HepG2 (cell line): ENCODE data around the gene PBX2.

Experiments
- BHLHE40 ChIP-seq: IDR thresholded peaks from 2 replicates; pipeline ENCODE4 v1.6.1; 2011; ENCODE audit warnings: low read length, improper control_type of control experiment
- CTCF ChIP-seq: sonication (generic); formaldehyde crosslinking; IDR thresholded peaks from 2 replicates; pipeline ENCODE4 v1.5.0; 2020; ENCODE audit warnings: mild to moderate bottlenecking, missing genetic modification reagents, moderate library complexity
- ISX ChIP-seq: sonication (generic); formaldehyde crosslinking; conservative IDR thresholded peaks from 2 replicates; pipeline ENCODE4 v1.5.0; 2020; ENCODE audit warnings: missing genetic modification reagents
- NCOA1 ChIP-seq: sonication (generic); formaldehyde crosslinking; IDR thresholded peaks from 2 replicates; pipeline ENCODE4 v1.9.0; 2021; ENCODE audit warnings: missing genetic modification reagents
- POLR2AphosphoS5 ChIP-seq: IDR thresholded peaks from 2 replicates; pipeline ENCODE4 v1.6.1; 2012; ENCODE audit warnings: low read depth, low read length
- RBM22 ChIP-seq: fragments of 200-400 bp; formaldehyde crosslinking; optimal IDR thresholded peaks from 2 replicates; pipeline ENCODE3; 2017; ENCODE audit warnings: mild to moderate bottlenecking, low read length, moderate library complexity
- SMC3 ChIP-seq: IDR thresholded peaks from 2 replicates; pipeline ENCODE4 v1.6.1; 2011; ENCODE audit warnings: low read length, improper control_type of control experiment
- ZNF335 ChIP-seq: sonication (generic); formaldehyde crosslinking; IDR thresholded peaks from 2 replicates; pipeline ENCODE4 v1.4.0; 2020; ENCODE audit warnings: missing genetic modification reagents
- ZNF773 ChIP-seq: sonication (generic); formaldehyde crosslinking; IDR thresholded peaks from 2 replicates; pipeline ENCODE4 v1.4.0; 2020; ENCODE audit warnings: missing genetic modification reagents, borderline replicate concordance
- ZNF788 ChIP-seq: sonication (generic); formaldehyde crosslinking; IDR thresholded peaks from 2 replicates; pipeline ENCODE4 v1.5.0; 2020; ENCODE audit warnings: mild to moderate bottlenecking, missing genetic modification reagents, borderline replicate concordance

- TF ChIP-seq SMC3, result no peak
- TF ChIP-seq ZNF788 (CRISPR knock-in tag), result no peak
- TF ChIP-seq CTCF (CRISPR knock-in tag), result no peak
- no peak for TF ChIP-seq ISX (CRISPR knock-in tag)
- TF ChIP-seq POLR2AphosphoS5, result no peak
- no peak for TF ChIP-seq ZNF335 (CRISPR knock-in tag)
- TF ChIP-seq ZNF773, result no peak
- no peak for TF ChIP-seq BHLHE40
- TF ChIP-seq RBM22, result no peak
- TF ChIP-seq NCOA1, result no peak
Measured at GRCh38 chr6:32194388-32194787, 4.4 kb upstream of the PBX2 start.
